ENCODE data around the gene RBL2.
"Not testable (repeated sequence)": the region's sequence is repeated elsewhere in the genome, so short reads cannot be mapped to it uniquely, and the experiment has no call there.

RBL2 gene

GRCh38 chr16:53519417-53520091 is 85.3 kb downstream of the RBL2 start:
- 93% methylated on average over 8 of the region's 8 CpGs for WGBS
- H3K4me3 ChIP-seq (ENCODE audit: low read length) = no peak overlapping the region
- no peaks in the 10 kb centered on the region for H3K36me3 ChIP-seq (ENCODE audit: insufficient read depth, low read length)
- H3K27me3 ChIP-seq (ENCODE audit: insufficient read depth, low read length) = no peaks in the 10 kb centered on the region
- H3K9me3 ChIP-seq (ENCODE audit: insufficient read depth, low read depth, low read length) = no peaks in the 10 kb centered on the region
- no peak overlapping the region for H3K9ac ChIP-seq (ENCODE audit: low read depth, low read length)
- no peak overlapping the region for H3K27ac ChIP-seq (ENCODE audit: low read depth, low read length)
- no peaks in the 10 kb centered on the region for H3K4me1 ChIP-seq (ENCODE audit: insufficient read depth, low read length)

DNA sequence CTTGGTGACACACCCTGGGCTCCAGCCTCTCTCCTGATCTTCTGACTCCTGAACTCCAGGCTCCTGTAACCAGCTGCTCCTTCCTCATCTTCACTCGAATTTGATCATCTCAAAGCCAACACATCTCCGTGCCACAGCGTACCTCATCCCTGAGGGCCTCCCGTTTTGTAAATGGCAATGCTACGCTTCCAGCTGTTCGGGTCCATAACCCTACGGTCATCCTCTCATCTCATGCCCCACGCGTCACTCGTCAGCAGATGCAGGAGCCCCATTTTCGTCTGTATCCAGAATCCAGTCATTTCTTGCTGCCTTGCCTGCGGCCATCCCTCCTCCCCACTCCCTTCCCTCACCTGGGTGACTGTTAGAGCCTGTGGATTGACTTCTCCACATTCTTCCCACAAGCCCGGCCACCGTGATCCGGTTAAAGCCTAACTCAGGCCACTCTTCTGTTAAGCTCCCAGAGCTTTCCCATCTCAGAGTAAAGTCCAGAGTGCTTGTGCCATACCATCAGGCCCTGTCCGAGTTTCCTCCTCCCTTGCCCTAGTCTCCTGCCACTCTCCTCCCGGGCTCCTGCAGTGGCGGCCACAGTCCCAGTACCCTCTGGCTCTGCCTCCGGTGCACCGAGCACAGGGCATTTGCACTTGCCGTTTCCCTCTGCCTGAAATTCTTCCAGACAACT is 89.0 kb downstream of the RBL2 start:
- no peak overlapping the region for H3K27ac ChIP-seq (ENCODE audit: low read depth, low read length)
- WGBS = 93% methylated on average over 21 of the region's 21 CpGs

DNA sequence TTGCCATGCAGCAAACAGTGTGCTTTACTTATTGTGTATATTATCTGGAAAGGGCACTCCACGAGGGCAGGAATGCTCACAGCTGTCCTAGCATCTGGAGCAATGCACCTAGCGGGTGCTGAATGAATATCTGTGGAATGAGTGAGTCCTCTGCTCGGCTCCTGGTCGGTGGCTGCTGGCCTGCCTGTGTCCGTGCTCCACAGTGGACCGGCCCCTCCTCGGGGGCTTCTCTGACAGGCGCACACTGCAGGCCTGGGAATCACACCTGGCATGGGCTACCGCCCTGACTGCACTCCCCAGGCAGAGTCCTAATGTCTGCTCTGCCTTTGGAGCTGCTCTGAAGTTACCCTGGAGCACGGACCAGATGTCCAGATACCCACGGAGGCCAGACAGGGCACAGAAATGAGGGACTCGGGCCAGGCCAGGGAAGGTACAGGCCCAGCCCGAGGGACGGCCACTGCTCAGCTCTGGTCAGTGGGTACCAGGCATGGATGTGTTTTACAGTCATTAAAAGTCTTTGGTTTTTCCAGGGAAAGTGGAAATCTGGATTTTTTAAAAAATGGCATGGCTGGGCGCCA is 89.8 kb downstream of the RBL2 start:
- H3K4me1 ChIP-seq (ENCODE audit: insufficient read depth, low read length) = no peaks in the 10 kb centered on the region
- 93% methylated on average over 15 of the region's 15 CpGs for WGBS
- no peak overlapping the region for H3K27ac ChIP-seq (ENCODE audit: low read depth, low read length)
- no peak overlapping the region for H3K9ac ChIP-seq (ENCODE audit: low read depth, low read length)
- H3K4me3 ChIP-seq (ENCODE audit: low read length) = no peak overlapping the region
- H3K27me3 ChIP-seq (ENCODE audit: insufficient read depth, low read length) = no peaks in the 10 kb centered on the region
- H3K36me3 ChIP-seq (ENCODE audit: insufficient read depth, low read length) = no peaks in the 10 kb centered on the region
- H3K9me3 ChIP-seq (ENCODE audit: insufficient read depth, low read depth, low read length) = no peaks in the 10 kb centered on the region

More for the DNA sequence above, 89.0 kb downstream of the RBL2 start:
- Histone ChIP-seq H3K9ac (ENCODE audit: low read depth, low read length) (no peak overlapping the region), H3K36me3 (ENCODE audit: insufficient read depth, low read length) (no peaks in the 10 kb centered on the region), H3K4me1 (ENCODE audit: insufficient read depth, low read length) (no peaks in the 10 kb centered on the region), H3K27me3 (ENCODE audit: insufficient read depth, low read length) (no peaks in the 10 kb centered on the region), H3K9me3 (ENCODE audit: insufficient read depth, low read depth, low read length) (no peaks in the 10 kb centered on the region), H3K4me3 (ENCODE audit: low read length) (no peak overlapping the region)

DNA sequence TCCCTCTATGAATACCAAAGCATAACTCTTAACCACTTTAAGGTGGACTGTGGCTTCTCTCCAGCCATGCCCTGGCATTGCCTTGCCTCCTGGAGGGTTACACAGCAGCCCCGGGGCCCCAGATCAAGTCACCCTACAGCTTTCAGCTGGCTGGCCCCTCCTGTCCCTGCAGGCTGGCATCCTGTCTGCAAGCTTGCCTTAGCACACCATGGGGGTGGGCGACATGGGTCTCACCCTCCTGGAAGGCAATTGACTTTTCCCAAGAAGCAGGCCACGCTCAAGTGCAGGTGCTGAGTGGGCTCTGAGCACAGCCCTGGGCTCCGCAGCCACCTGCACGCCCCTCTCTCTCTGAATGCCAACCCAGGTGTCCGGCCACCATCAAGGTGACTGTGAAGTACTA is 94.5 kb downstream of the RBL2 start:
- WGBS = 90% methylated on average over 6 of the region's 6 CpGs
- H3K4me1 ChIP-seq (ENCODE audit: insufficient read depth, low read length) = no peaks in the 10 kb centered on the region

GRCh38 chr16:53529513-53529912 is 95.2 kb downstream of the RBL2 start:
- no peaks in the 10 kb centered on the region for H3K9me3 ChIP-seq (ENCODE audit: insufficient read depth, low read depth, low read length)
- 94% methylated on average over 10 of the region's 14 CpGs for WGBS
- no peaks in the 10 kb centered on the region for H3K27me3 ChIP-seq (ENCODE audit: insufficient read depth, low read length)
- H3K27ac ChIP-seq (ENCODE audit: low read depth, low read length) = no peak overlapping the region
- H3K4me3 ChIP-seq (ENCODE audit: low read length) = no peak overlapping the region
- no peak overlapping the region for H3K9ac ChIP-seq (ENCODE audit: low read depth, low read length)
- no peaks in the 10 kb centered on the region for H3K4me1 ChIP-seq (ENCODE audit: insufficient read depth, low read length)
- no peaks in the 10 kb centered on the region for H3K36me3 ChIP-seq (ENCODE audit: insufficient read depth, low read length)

More for the DNA sequence above, 94.5 kb downstream of the RBL2 start:
- Histone ChIP-seq H3K36me3 (ENCODE audit: insufficient read depth, low read length) (no peaks in the 10 kb centered on the region), H3K4me3 (ENCODE audit: low read length) (no peak overlapping the region), H3K9me3 (ENCODE audit: insufficient read depth, low read depth, low read length) (no peaks in the 10 kb centered on the region), H3K9ac (ENCODE audit: low read depth, low read length) (no peak overlapping the region), H3K27me3 (ENCODE audit: insufficient read depth, low read length) (no peaks in the 10 kb centered on the region), H3K27ac (ENCODE audit: low read depth, low read length) (no peak overlapping the region)

DNA sequence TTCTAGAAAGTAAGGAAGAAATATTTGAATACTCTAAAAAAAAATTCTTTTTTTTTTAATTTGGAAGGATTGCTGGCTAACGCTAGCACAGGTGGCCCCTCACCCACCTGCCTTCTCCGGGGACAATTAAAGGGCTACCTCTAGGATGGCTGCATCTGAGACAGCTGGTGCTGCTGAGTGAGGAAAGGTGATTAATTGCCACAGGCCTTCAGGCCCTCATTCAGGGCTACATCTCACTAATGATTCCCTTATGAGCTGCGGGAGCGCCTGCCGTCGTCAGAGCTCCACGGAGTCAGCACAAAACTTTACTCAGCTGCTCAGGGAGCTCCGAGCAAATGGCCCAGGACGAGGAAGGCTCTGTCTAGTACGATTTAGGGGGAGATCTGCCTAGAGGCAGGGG is 95.8 kb downstream of the RBL2 start:
- 84% methylated on average over 10 of the region's 10 CpGs for WGBS
- Histone ChIP-seq H3K4me1 (ENCODE audit: insufficient read depth, low read length) (no peaks in the 10 kb centered on the region), H3K27ac (ENCODE audit: low read depth, low read length) (no peak overlapping the region)

DNA sequence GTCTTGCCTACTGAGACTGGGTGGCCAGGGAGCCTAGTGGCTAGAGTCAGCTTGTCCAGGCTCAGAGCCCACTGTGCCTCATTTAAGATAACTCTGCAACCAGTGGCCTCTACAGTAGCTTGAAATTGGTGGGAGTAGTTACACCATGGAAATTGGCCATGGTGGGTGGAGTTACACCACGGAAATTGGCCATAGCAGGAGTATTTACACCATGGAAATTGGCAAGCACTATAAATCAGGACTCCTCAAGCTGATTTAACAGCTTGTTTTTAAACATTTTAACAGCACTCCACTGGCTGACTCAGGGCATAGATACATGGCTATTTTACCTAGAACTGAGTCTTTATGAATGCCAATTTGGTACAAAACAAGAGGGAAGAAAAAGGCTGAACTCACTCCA is 96.5 kb downstream of the RBL2 start:
- no peaks in the 10 kb centered on the region for H3K4me1 ChIP-seq (ENCODE audit: insufficient read depth, low read length)
- no peaks in the 10 kb centered on the region for H3K36me3 ChIP-seq (ENCODE audit: insufficient read depth, low read length)
- no peak overlapping the region for H3K4me3 ChIP-seq (ENCODE audit: low read length)
- WGBS = 85% methylated on average over 1 of the region's 1 CpG
- H3K27me3 ChIP-seq (ENCODE audit: insufficient read depth, low read length) = no peaks in the 10 kb centered on the region
- H3K9ac ChIP-seq (ENCODE audit: low read depth, low read length) = no peak overlapping the region
- no peaks in the 10 kb centered on the region for H3K9me3 ChIP-seq (ENCODE audit: insufficient read depth, low read depth, low read length)
- H3K27ac ChIP-seq (ENCODE audit: low read depth, low read length) = no peak overlapping the region

More for the DNA sequence above, 95.8 kb downstream of the RBL2 start:
- H3K9ac ChIP-seq (ENCODE audit: low read depth, low read length) = no peak overlapping the region
- no peaks in the 10 kb centered on the region for H3K36me3 ChIP-seq (ENCODE audit: insufficient read depth, low read length)
- no peaks in the 10 kb centered on the region for H3K9me3 ChIP-seq (ENCODE audit: insufficient read depth, low read depth, low read length)
- H3K27me3 ChIP-seq (ENCODE audit: insufficient read depth, low read length) = no peaks in the 10 kb centered on the region
- no peak overlapping the region for H3K4me3 ChIP-seq (ENCODE audit: low read length)

DNA sequence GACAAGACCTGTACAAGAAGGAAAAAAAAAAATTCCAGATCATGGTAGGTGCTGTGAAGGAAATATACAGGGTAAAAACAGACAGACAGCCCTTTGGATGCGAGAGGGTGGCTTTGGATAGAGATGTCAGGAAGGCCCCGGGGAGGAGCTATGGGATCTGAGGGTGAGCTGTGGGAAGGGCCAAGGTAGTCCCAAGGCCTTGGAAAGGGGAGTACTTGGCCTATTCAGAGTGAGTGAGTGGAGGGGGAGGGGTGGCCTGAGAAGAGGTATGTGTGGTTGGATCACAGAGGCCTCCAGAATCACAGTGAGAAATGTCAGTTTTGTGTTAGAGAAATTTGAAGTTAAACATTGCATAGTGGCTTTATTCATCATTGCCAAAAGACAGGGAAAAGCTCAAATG is 99.9 kb downstream of the RBL2 start:
- Histone ChIP-seq H3K4me1 (ENCODE audit: insufficient read depth, low read length) (no peaks in the 10 kb centered on the region), H3K27ac (ENCODE audit: low read depth, low read length) (no peak overlapping the region)
- WGBS = 80% methylated on average over 2 of the region's 2 CpGs

DNA sequence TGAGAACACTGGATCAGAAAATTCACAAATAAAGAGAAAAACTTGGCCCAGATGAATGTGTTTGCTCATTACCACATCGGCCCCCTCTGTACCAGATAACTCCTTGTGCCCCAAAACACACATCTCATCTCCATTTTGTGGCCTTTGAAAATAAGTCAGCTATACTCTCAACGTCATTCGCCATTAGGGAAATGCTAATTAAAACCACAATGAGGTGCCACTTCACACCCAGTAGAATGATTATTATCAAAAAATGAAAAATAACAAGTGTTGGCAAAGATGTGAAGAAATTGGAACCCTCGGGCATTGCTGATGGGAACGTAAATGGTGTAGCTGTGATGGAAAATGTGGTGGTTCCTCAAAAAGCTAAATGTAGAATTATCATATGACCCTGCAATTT is 103.4 kb downstream of the RBL2 start:
- no peaks in the 10 kb centered on the region for H3K36me3 ChIP-seq (ENCODE audit: insufficient read depth, low read length)
- no peak overlapping the region for H3K4me3 ChIP-seq (ENCODE audit: low read length)
- 94% methylated on average over 5 of the region's 5 CpGs for WGBS
- H3K27ac ChIP-seq (ENCODE audit: low read depth, low read length) = no peak overlapping the region
- 0 out of 2 replicates have a peak, but pooled peaks cover 4% of the 10 kb centered on the region for H3K9me3 ChIP-seq (ENCODE audit: insufficient read depth, low read depth, low read length)
- no peak overlapping the region for H3K9ac ChIP-seq (ENCODE audit: low read depth, low read length)
- no peaks in the 10 kb centered on the region for H3K4me1 ChIP-seq (ENCODE audit: insufficient read depth, low read length)
- H3K27me3 ChIP-seq (ENCODE audit: insufficient read depth, low read length) = no peaks in the 10 kb centered on the region

More for the DNA sequence above, 99.9 kb downstream of the RBL2 start:
- 0 out of 2 replicates have a peak, but pooled peaks cover 4% of the 10 kb centered on the region for H3K9me3 ChIP-seq (ENCODE audit: insufficient read depth, low read depth, low read length)
- H3K36me3 ChIP-seq (ENCODE audit: insufficient read depth, low read length) = no peaks in the 10 kb centered on the region
- no peak overlapping the region for H3K4me3 ChIP-seq (ENCODE audit: low read length)
- no peaks in the 10 kb centered on the region for H3K27me3 ChIP-seq (ENCODE audit: insufficient read depth, low read length)
- H3K9ac ChIP-seq (ENCODE audit: low read depth, low read length) = no peak overlapping the region

GRCh38 chr16:53539346-53539745 is 105.1 kb downstream of the RBL2 start:
- H3K4me1 ChIP-seq (ENCODE audit: insufficient read depth, low read length); H3K36me3 ChIP-seq (ENCODE audit: insufficient read depth, low read length); H3K9me3 ChIP-seq (ENCODE audit: insufficient read depth, low read depth, low read length); H3K27ac ChIP-seq (ENCODE audit: low read depth, low read length); H3K27me3 ChIP-seq (ENCODE audit: insufficient read depth, low read length); H3K4me3 ChIP-seq (ENCODE audit: low read length); H3K9ac ChIP-seq (ENCODE audit: low read depth, low read length): not testable (repeated sequence)
- WGBS = 97% methylated on average over 23 of the region's 27 CpGs
